Measurements from ENCODE around the gene DNM1L. TPM values are rescaled to one million over a fixed set of nuclear protein-coding genes. Genes with fewer than 3 reads are reported as not detected.
A peak's percentile ranks its signal among the peaks of the same experiment; 100 is the strongest.

The DNM1L gene
- total RNA-seq, 6 donors from 2014 or later: 34.7 to 56.0 (median 46.7) TPM

DNA sequence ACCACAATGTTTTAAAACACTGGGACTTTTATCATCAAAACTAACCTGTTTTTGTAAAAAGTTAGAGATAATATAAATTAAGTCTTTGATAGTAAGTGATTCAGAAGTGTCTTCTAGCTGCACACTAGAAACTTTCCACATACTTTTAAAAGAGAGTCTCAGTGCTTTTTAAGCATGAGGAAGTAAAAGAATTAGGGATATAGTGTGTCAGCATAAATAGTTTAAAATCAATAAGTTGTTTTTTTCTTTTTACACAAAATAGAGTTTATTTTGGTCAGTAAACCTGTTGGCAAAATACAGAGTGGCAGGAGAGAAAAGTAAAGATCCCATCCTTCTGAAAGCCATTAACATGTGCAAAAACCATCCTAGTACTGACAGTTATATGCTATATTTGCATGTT is 1.7 kb downstream of the DNM1L start:
- Histone ChIP-seq H3K27me3 (no peaks in the 10 kb centered on the region), H3K4me3 (peak overlapping the region in 1 of 4 donors; percentile 84), H3K27ac (peak overlapping the region in 2 of 4 donors; percentile 91 to 97), H3K36me3 (peaks cover 0 to 4% (median 2%) of the 10 kb centered on the region in 4 donors), H3K4me1 (peaks cover 0 to 18% (median 11%) of the 10 kb centered on the region in 4 donors), H3K9me3 (no peaks in the 10 kb centered on the region)
- no peak for ATAC-seq (ENCODE audit: low FRiP score in 2 of 2)
- TF ChIP-seq, protein P1, sequence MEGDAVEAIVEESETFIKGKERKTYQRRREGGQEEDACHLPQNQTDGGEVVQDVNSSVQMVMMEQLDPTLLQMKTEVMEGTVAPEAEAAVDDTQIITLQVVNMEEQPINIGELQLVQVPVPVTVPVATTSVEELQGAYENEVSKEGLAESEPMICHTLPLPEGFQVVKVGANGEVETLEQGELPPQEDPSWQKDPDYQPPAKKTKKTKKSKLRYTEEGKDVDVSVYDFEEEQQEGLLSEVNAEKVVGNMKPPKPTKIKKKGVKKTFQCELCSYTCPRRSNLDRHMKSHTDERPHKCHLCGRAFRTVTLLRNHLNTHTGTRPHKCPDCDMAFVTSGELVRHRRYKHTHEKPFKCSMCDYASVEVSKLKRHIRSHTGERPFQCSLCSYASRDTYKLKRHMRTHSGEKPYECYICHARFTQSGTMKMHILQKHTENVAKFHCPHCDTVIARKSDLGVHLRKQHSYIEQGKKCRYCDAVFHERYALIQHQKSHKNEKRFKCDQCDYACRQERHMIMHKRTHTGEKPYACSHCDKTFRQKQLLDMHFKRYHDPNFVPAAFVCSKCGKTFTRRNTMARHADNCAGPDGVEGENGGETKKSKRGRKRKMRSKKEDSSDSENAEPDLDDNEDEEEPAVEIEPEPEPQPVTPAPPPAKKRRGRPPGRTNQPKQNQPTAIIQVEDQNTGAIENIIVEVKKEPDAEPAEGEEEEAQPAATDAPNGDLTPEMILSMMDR (IDR thresholded peaks at IDR 0.05): no peak
- no peak for TF ChIP-seq POLR2AphosphoS5 (IDR thresholded peaks at IDR 0.05)
- TF ChIP-seq POLR2A (IDR thresholded peaks at IDR 0.05): no peak
- TF ChIP-seq EP300 (IDR thresholded peaks at IDR 0.05): no peak
- no peak for DNase-seq

DNA sequence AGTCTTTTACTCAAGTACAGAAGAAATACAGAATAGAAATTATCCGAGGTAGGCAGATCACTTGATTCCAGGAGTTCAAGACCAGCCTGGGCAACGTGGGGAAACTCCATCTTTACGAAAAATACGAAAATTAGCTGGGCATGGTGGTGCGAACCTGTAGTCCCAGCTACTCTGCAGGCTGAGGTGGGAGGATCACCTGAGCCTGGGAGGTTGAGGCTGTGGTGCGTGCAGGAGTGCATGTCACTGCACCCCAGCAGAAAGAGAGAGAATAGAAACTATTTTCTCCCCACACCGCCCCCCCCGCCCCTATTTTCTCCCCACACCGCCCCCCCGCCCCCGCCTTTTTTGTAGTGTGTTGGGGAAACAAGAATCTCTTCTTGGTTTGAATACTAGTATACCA is 2.2 kb downstream of the DNM1L start:
- ATAC-seq (ENCODE audit: low FRiP score in 2 of 2) (no peak), DNase-seq (no peak)
- peaks cover 0 to 4% (median 2%) of the 10 kb centered on the region in 4 donors for H3K36me3 ChIP-seq
- H3K4me3 ChIP-seq: no peak overlapping the region
- H3K27me3 ChIP-seq: no peaks in the 10 kb centered on the region
- no peaks in the 10 kb centered on the region for H3K9me3 ChIP-seq
- no peak overlapping the region for H3K27ac ChIP-seq
- 86 to 87% methylated on average over 11 of the region's 11 CpGs for WGBS, 2 donors
- TF ChIP-seq POLR2A (IDR thresholded peaks at IDR 0.05) (no peak), EP300 (IDR thresholded peaks at IDR 0.05) (no peak), POLR2AphosphoS5 (IDR thresholded peaks at IDR 0.05) (no peak)
- TF ChIP-seq, protein P1 (IDR thresholded peaks at IDR 0.05): no peak
- H3K4me1 ChIP-seq: peaks cover 0 to 18% (median 11%) of the 10 kb centered on the region in 4 donors

DNA sequence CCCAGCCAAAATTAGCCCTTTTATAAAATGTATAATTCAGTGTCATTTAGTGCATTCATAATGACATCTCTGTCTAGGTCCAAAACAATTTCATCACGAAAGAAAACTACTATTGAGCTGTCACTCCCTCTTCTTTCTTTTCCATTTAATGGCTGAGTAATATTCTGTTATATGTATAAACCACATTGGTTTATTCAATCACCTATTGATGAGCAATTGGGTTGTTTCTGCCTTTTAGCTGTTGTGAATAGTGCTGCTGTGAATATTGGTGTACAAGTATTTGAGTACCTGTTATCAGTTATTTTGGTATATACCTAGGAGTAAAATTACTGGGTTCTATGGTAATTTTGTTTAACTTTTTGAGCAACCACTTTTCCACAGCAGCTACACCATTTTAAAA is 7.2 kb downstream of the DNM1L start:
- no peak for ATAC-seq (ENCODE audit: low FRiP score in 2 of 2)

DNA sequence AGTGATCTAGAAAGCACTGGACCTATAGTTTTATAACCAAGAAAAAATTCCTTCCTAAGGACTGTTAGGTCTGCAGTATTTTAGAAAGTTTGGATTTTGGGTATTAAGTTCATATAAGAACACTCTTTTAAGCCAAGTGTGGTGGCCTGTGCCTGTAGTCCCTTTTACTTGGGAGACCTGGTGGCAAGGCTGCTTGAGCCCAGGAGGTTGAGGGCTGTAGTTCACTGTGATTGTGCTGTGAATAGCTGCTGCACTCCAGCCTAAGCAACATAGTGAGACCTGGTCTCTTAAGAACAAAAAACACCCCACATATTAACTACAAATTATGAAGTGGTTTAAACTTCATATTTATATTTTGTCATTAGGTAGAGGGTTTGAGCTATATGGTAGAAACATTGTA is 9.7 kb downstream of the DNM1L start:
- H3K27ac ChIP-seq: no peak overlapping the region
- H3K4me1 ChIP-seq: peaks cover 0 to 3% (median 0%) of the 10 kb centered on the region in 4 donors
- no peaks in the 10 kb centered on the region for H3K27me3 ChIP-seq
- ATAC-seq (ENCODE audit: low FRiP score in 2 of 2) (no peak), DNase-seq (no peak)
- no peak overlapping the region for H3K4me3 ChIP-seq
- peaks cover 0 to 4% (median 2%) of the 10 kb centered on the region in 4 donors for H3K36me3 ChIP-seq
- no peaks in the 10 kb centered on the region for H3K9me3 ChIP-seq
- TF ChIP-seq POLR2A (IDR thresholded peaks at IDR 0.05) (no peak), POLR2AphosphoS5 (IDR thresholded peaks at IDR 0.05) (no peak), EP300 (IDR thresholded peaks at IDR 0.05) (no peak)
- TF ChIP-seq, protein P1 (IDR thresholded peaks at IDR 0.05): no peak

More for the DNA sequence above, 7.2 kb downstream of the DNM1L start:
- TF ChIP-seq POLR2A (IDR thresholded peaks at IDR 0.05) (no peak), POLR2AphosphoS5 (IDR thresholded peaks at IDR 0.05) (no peak), EP300 (IDR thresholded peaks at IDR 0.05) (no peak)
- TF ChIP-seq, protein P1 (IDR thresholded peaks at IDR 0.05): no peak
- Histone ChIP-seq H3K36me3 (peaks cover 0 to 4% (median 2%) of the 10 kb centered on the region in 4 donors), H3K4me3 (no peak overlapping the region), H3K4me1 (peaks cover 0 to 3% (median 0%) of the 10 kb centered on the region in 4 donors), H3K27me3 (no peaks in the 10 kb centered on the region), H3K27ac (no peak overlapping the region), H3K9me3 (no peaks in the 10 kb centered on the region)
- no peak for DNase-seq
- WGBS, 2 donors: 90 to 91% methylated on average over 1 of the region's 1 CpG

DNA sequence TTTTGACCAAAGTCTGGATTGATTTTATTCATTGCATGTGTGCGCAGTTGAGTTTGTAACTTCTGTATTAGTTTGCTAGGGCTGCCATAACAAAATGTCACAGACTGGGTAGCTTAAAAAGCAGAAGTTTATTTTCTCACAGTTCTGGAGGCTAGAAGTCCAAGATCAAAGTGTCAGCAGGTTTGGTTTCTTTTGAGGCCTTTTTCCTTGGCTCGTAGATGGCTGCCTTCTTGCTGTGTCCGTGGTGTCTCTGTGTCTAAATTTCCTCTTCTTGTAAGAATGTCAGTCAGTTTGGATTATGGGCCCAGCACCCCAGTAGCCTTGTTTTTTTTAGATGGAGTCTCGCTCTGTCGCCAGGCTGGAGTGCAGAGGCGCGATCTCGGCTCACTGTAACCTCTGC is 11.8 kb downstream of the DNM1L start:
- Histone ChIP-seq H3K9me3 (no peaks in the 10 kb centered on the region), H3K36me3 (no peaks in the 10 kb centered on the region), H3K27me3 (no peaks in the 10 kb centered on the region), H3K4me1 (peaks cover 0 to 3% (median 0%) of the 10 kb centered on the region in 4 donors), H3K4me3 (no peak overlapping the region), H3K27ac (no peak overlapping the region)
- no peak for TF ChIP-seq POLR2AphosphoS5 (IDR thresholded peaks at IDR 0.05)
- WGBS, 2 donors: 87 to 97% methylated on average over 8 of the region's 8 CpGs
- ATAC-seq (ENCODE audit: low FRiP score in 2 of 2) (no peak), DNase-seq (no peak)

Data from upper lobe of left lung (tissue), 6 donors.